SJSA1 (cell line): ENCODE data around the gene KCNK13. TPM values are rescaled to one million over a fixed set of nuclear protein-coding genes. Genes with fewer than 3 reads are reported as not detected.
"Not testable (repeated sequence)": the region's sequence is repeated elsewhere in the genome, so short reads cannot be mapped to it uniquely, and the experiment has no call there.

Experiments used
- DNase-seq, 2 experiments: peaks; one replicate each; pipeline ENCODE4 v3.0.0-alpha.2; 2015 to 2020; ENCODE audit warnings: low spot score in 2 of 2, low read depth in 1 of 2
- H3K27ac ChIP-seq: fragments of 250-450 bp; sonication (Bioruptor Pico); 2 replicates; pipeline ENCODE4 v1.5.1; 2020; ENCODE audit warnings: mild to moderate bottlenecking, moderate library complexity
- H3K27me3 ChIP-seq: fragments of 250-450 bp; sonication (Bioruptor Pico); replicated peaks from 2 replicates; pipeline ENCODE4 v1.5.1; 2020; ENCODE audit warnings: mild to moderate bottlenecking, moderate library complexity
- H3K36me3 ChIP-seq: fragments of 250-450 bp; sonication (Bioruptor Pico); 2 replicates; pipeline ENCODE4 v1.5.1; 2020; ENCODE audit warnings: mild to moderate bottlenecking
- H3K4me1 ChIP-seq: fragments of 250-450 bp; sonication (Bioruptor Pico); replicated peaks from 2 replicates; pipeline ENCODE4 v1.6.1; 2021; ENCODE audit warnings: mild to moderate bottlenecking
- H3K4me3 ChIP-seq: fragments of 250-450 bp; sonication (Bioruptor Pico); 2 replicates; pipeline ENCODE4 v1.5.1; 2020; ENCODE audit warnings: mild to moderate bottlenecking
- H3K9me3 ChIP-seq: fragments of 250-450 bp; sonication (Bioruptor Pico); replicated peaks from 2 replicates; pipeline ENCODE4 v1.5.1; 2020; ENCODE audit warnings: mild to moderate bottlenecking
- total RNA-seq: library from RNA; depleted of rRNA; stranded (reverse); fragments of >200 nt; shearing (Covaris generic); gene quantifications from 2 replicates; pipeline ENCODE4 v1.2.3, GENCODE V29; 2014

KCNK13 gene
- total RNA-seq, 1 experiment from 2014 or later: 0.05 TPM

GRCh38 chr14:90088176-90088575 lies 26.4 kb downstream of the KCNK13 start:
- 0 out of 2 replicates have a peak, but pooled peaks cover 3% of the 10 kb centered on the region for H3K27me3 ChIP-seq
- H3K27ac ChIP-seq: no peak overlapping the region
- no peak overlapping the region for H3K4me3 ChIP-seq
- no peaks in the 10 kb centered on the region for H3K9me3 ChIP-seq
- no peak for DNase-seq
- no peaks in the 10 kb centered on the region for H3K4me1 ChIP-seq
- no peaks in the 10 kb centered on the region for H3K36me3 ChIP-seq

- H3K4me3 ChIP-seq, DNase-seq, H3K9me3 ChIP-seq, H3K27ac ChIP-seq, H3K4me1 ChIP-seq, H3K27me3 ChIP-seq, H3K36me3 ChIP-seq: not testable (repeated sequence)
Observed at GRCh38 chr14:90089486-90089885, 27.7 kb downstream of the KCNK13 start.

- Histone ChIP-seq H3K4me3 (no peak overlapping the region), H3K9me3 (no peaks in the 10 kb centered on the region), H3K27me3 (no peaks in the 10 kb centered on the region), H3K27ac (no peak overlapping the region), H3K4me1 (no peaks in the 10 kb centered on the region), H3K36me3 (no peaks in the 10 kb centered on the region)
- DNase-seq: no peak
Observed at GRCh38 chr14:90091393-90091792, 29.6 kb downstream of the KCNK13 start.

GRCh38 chr14:90093942-90094595 lies 32.3 kb downstream of the KCNK13 start:
- Histone ChIP-seq H3K36me3 (no peaks in the 10 kb centered on the region), H3K4me1 (no peaks in the 10 kb centered on the region), H3K27me3 (no peaks in the 10 kb centered on the region), H3K9me3 (no peaks in the 10 kb centered on the region), H3K4me3 (no peak overlapping the region), H3K27ac (no peak overlapping the region)
- no peak for DNase-seq

GRCh38 chr14:90095096-90095495 lies 33.3 kb downstream of the KCNK13 start:
- Histone ChIP-seq H3K36me3 (no peaks in the 10 kb centered on the region), H3K27me3 (no peaks in the 10 kb centered on the region), H3K27ac (no peak overlapping the region), H3K9me3 (no peaks in the 10 kb centered on the region), H3K4me3 (no peak overlapping the region), H3K4me1 (no peaks in the 10 kb centered on the region)
- no peak for DNase-seq

GRCh38 chr14:90096566-90096965 lies 34.8 kb downstream of the KCNK13 start:
- no peak overlapping the region for H3K4me3 ChIP-seq

GRCh38 chr14:90103808-90104207 lies 42.0 kb downstream of the KCNK13 start:
- Histone ChIP-seq H3K9me3 (no peaks in the 10 kb centered on the region), H3K36me3 (no peaks in the 10 kb centered on the region), H3K27me3 (no peaks in the 10 kb centered on the region), H3K4me3 (no peak overlapping the region), H3K4me1 (no peaks in the 10 kb centered on the region), H3K27ac (no peak overlapping the region)
- no peak for DNase-seq

More at GRCh38 chr14:90096566-90096965, 34.8 kb downstream of the KCNK13 start:
- Histone ChIP-seq H3K27ac (no peak overlapping the region), H3K36me3 (no peaks in the 10 kb centered on the region), H3K4me1 (no peaks in the 10 kb centered on the region), H3K27me3 (no peaks in the 10 kb centered on the region), H3K9me3 (no peaks in the 10 kb centered on the region)
- no peak for DNase-seq

GRCh38 chr14:90105756-90106155 lies 44.0 kb downstream of the KCNK13 start:
- DNase-seq: no peak
- Histone ChIP-seq H3K27me3 (no peaks in the 10 kb centered on the region), H3K4me3 (no peak overlapping the region), H3K9me3 (no peaks in the 10 kb centered on the region), H3K36me3 (no peaks in the 10 kb centered on the region), H3K27ac (no peak overlapping the region), H3K4me1 (no peaks in the 10 kb centered on the region)

GRCh38 chr14:90107789-90108188 lies 46.0 kb downstream of the KCNK13 start:
- no peaks in the 10 kb centered on the region for H3K9me3 ChIP-seq
- H3K36me3 ChIP-seq: no peaks in the 10 kb centered on the region
- DNase-seq: no peak

GRCh38 chr14:90109858-90110257 lies 48.1 kb downstream of the KCNK13 start:
- no peaks in the 10 kb centered on the region for H3K36me3 ChIP-seq
- H3K9me3 ChIP-seq: no peaks in the 10 kb centered on the region
- peaks cover 7% of the 10 kb centered on the region; the same call in 1 of the 2 replicates for H3K4me1 ChIP-seq
- DNase-seq: no peak
- H3K4me3 ChIP-seq: no peak overlapping the region
- H3K27ac ChIP-seq: no peak overlapping the region
- 0 out of 2 replicates have a peak, but pooled peaks cover 2% of the 10 kb centered on the region for H3K27me3 ChIP-seq

More at GRCh38 chr14:90107789-90108188, 46.0 kb downstream of the KCNK13 start:
- H3K27me3 ChIP-seq: 0 out of 2 replicates have a peak, but pooled peaks cover 2% of the 10 kb centered on the region
- H3K27ac ChIP-seq: no peak overlapping the region
- no peak overlapping the region for H3K4me3 ChIP-seq
- peaks cover 7% of the 10 kb centered on the region; the same call in 1 of the 2 replicates for H3K4me1 ChIP-seq

GRCh38 chr14:90111895-90112534 lies 50.2 kb downstream of the KCNK13 start:
- H3K27ac ChIP-seq: no peak overlapping the region

GRCh38 chr14:90114554-90114953 lies 52.8 kb downstream of the KCNK13 start:
- DNase-seq: no peak
- Histone ChIP-seq H3K27ac (no peak overlapping the region), H3K4me3 (no peak overlapping the region), H3K9me3 (no peaks in the 10 kb centered on the region), H3K36me3 (no peaks in the 10 kb centered on the region), H3K27me3 (0 out of 2 replicates have a peak, but pooled peaks cover 2% of the 10 kb centered on the region), H3K4me1 (peaks cover 7% of the 10 kb centered on the region; the same call in 1 of the 2 replicates)

More at GRCh38 chr14:90111895-90112534, 50.2 kb downstream of the KCNK13 start:
- no peak overlapping the region for H3K4me3 ChIP-seq
- peak in 1 of 2 experiments; percentile 15 for DNase-seq
- H3K27me3 ChIP-seq: 0 out of 2 replicates have a peak, but pooled peaks cover 2% of the 10 kb centered on the region
- H3K9me3 ChIP-seq: no peaks in the 10 kb centered on the region
- H3K36me3 ChIP-seq: no peaks in the 10 kb centered on the region
- peaks cover 7% of the 10 kb centered on the region; the same call in 1 of the 2 replicates for H3K4me1 ChIP-seq

GRCh38 chr14:90115780-90116179 lies 54.0 kb downstream of the KCNK13 start:
- DNase-seq: no peak
- H3K27me3 ChIP-seq: 0 out of 2 replicates have a peak, but pooled peaks cover 2% of the 10 kb centered on the region

GRCh38 chr14:90116444-90116843 lies 54.6 kb downstream of the KCNK13 start:
- DNase-seq: no peak
- H3K9me3 ChIP-seq: no peaks in the 10 kb centered on the region

More at GRCh38 chr14:90115780-90116179, 54.0 kb downstream of the KCNK13 start:
- no peak overlapping the region for H3K27ac ChIP-seq
- H3K4me3 ChIP-seq: no peak overlapping the region
- H3K4me1 ChIP-seq: peaks cover 7% of the 10 kb centered on the region; the same call in 1 of the 2 replicates
- H3K9me3 ChIP-seq: no peaks in the 10 kb centered on the region
- no peaks in the 10 kb centered on the region for H3K36me3 ChIP-seq

More at GRCh38 chr14:90116444-90116843, 54.6 kb downstream of the KCNK13 start:
- Histone ChIP-seq H3K36me3 (no peaks in the 10 kb centered on the region), H3K27me3 (0 out of 2 replicates have a peak, but pooled peaks cover 2% of the 10 kb centered on the region), H3K4me3 (no peak overlapping the region), H3K4me1 (peaks cover 7% of the 10 kb centered on the region; the same call in 1 of the 2 replicates), H3K27ac (no peak overlapping the region)
